Upper lobe of left lung (tissue), 6 donors: Measurements from ENCODE around the gene STX8. TPM values are rescaled to one million over a fixed set of nuclear protein-coding genes. Genes with fewer than 3 reads are reported as not detected.

Source experiments
- ATAC-seq, 2 donors: fragments of 200-7000 bp; cut with Tn5 transposase; one replicate each; pipeline ENCODE4 v1.9.1; 2022; ENCODE audit warnings: mild to moderate bottlenecking in 2 of 2, moderate library complexity in 2 of 2; ENCODE audit not compliant: low FRiP score in 2 of 2
- DNase-seq, 2 donors: peaks; one replicate each; pipeline ENCODE4 v3.0.0-alpha.2; 2019 to 2020
- H3K27ac ChIP-seq, 4 donors: fragments of 200-600 bp; sonication (generic); one replicate each; pipeline ENCODE4 v1.5.1; 2016 to 2019
- H3K27me3 ChIP-seq, 4 donors: fragments of 200-600 bp; sonication (generic); one replicate each; pipeline ENCODE4 v1.5.1; 2017 to 2019
- H3K36me3 ChIP-seq, 4 donors: fragments of 200-600 bp; sonication (generic); one replicate each; pipeline ENCODE4 v1.5.1; 2016 to 2019
- H3K4me1 ChIP-seq, 4 donors: fragments of 200-600 bp; sonication (generic); one replicate each; pipeline ENCODE4 v1.5.1; 2018 to 2019
- H3K4me3 ChIP-seq, 4 donors: fragments of 200-600 bp; sonication (generic); one replicate each; pipeline ENCODE4 v1.5.1; 2017 to 2019; ENCODE audit warnings: mild to moderate bottlenecking in 2 of 4, moderate library complexity in 1 of 4
- H3K9me3 ChIP-seq, 4 donors: fragments of 200-600 bp; sonication (generic); one replicate each; pipeline ENCODE4 v1.5.1; 2018 to 2019
- CTCF ChIP-seq, 6 experiments: fragments of 450-650 bp in 4 of 6; fragments of 200-600 bp in 2 of 6; sonication (generic) in 2 of 6; IDR thresholded peaks; one replicate each; pipeline ENCODE4 v1.5.1; 2016 to 2019; ENCODE audit warnings: antibody characterized with exemption in 6 of 6
- EP300 ChIP-seq, 4 donors: sonication (generic); formaldehyde crosslinking; IDR thresholded peaks; one replicate each; pipeline ENCODE4 v1.5.1; 2017; ENCODE audit warnings: antibody characterized with exemption in 4 of 4, control low read depth in 2 of 4
- POLR2A ChIP-seq, 4 donors: fragments of 450-650 bp; IDR thresholded peaks; one replicate each; pipeline ENCODE4 v1.5.1; 2016 to 2017; ENCODE audit warnings: antibody characterized with exemption in 4 of 4, mild to moderate bottlenecking in 2 of 4
- POLR2AphosphoS5 ChIP-seq, 2 donors: sonication (generic); formaldehyde crosslinking; IDR thresholded peaks; one replicate each; pipeline ENCODE4 v1.5.1; 2017; ENCODE audit warnings: antibody characterized with exemption in 2 of 2
- WGBS, 2 donors: methylation state at CpG; one replicate each; pipeline ENCODE4 v1.1.5; 2017 to 2018; 5-methylcytosine and 5-hydroxymethylcytosine counted together
- total RNA-seq, 6 donors: library from RNA; depleted of rRNA in 4 of 6; stranded (reverse); fragments of >200 nt in 4 of 6; gene quantifications; one replicate each; pipeline versions ENCODE4 v1.1.0 to v1.2.1, GENCODE V29; 2016 to 2021
- donor health status: DM: no; HTN: no; CAD: no; lungs with moderate emphysema.
- donor health status: DM: no; HTN: yes; CAD: no; lungs with severe emphysema.

Gene STX8
- total RNA-seq, 6 donors from 2014 or later: 39.2 to 138 (median 52.3) TPM

DNA sequence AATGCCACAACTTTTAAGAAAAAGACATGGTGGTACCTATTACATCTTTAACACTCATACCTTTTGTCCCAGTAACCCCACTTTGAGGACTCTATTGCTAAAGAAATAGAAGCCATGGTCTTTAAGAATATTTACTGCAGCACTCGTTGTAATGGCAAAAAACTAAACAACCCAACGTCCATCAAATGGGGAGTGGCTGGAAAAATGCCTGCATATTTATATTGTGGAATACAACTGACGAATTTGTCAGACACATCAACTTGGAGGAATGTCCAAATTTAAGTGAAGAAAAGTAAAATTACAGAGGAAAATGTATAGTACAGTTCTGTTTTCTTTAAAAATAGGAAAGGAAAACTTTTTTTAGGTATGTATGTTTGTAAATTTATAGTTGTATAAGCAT lies 47.8 kb downstream of the STX8 start:
- Histone ChIP-seq H3K36me3 (no peaks in the 10 kb centered on the region), H3K4me1 (no peaks in the 10 kb centered on the region), H3K4me3 (no peak overlapping the region), H3K27ac (no peak overlapping the region), H3K9me3 (no peaks in the 10 kb centered on the region), H3K27me3 (no peaks in the 10 kb centered on the region)
- no peak for ATAC-seq
- 50 to 52% methylated on average over 3 of the region's 3 CpGs for WGBS, 2 donors
- DNase-seq: no peak
- no peak for TF ChIP-seq EP300 (IDR thresholded peaks at IDR 0.05)
- no peak for TF ChIP-seq POLR2A (IDR thresholded peaks at IDR 0.05)
- no peak for TF ChIP-seq CTCF (IDR thresholded peaks at IDR 0.05)
- TF ChIP-seq POLR2AphosphoS5 (IDR thresholded peaks at IDR 0.05): no peak

- WGBS, 2 donors: 51 to 72% methylated on average over 4 of the region's 4 CpGs
- no peak for ATAC-seq
Measured at GRCh38 chr17:9522074-9522473, 53.5 kb downstream of the STX8 start.

GRCh38 chr17:9521062-9521461 lies 54.6 kb downstream of the STX8 start:
- no peak for TF ChIP-seq POLR2AphosphoS5 (IDR thresholded peaks at IDR 0.05)
- no peak for TF ChIP-seq EP300 (IDR thresholded peaks at IDR 0.05)
- no peak for TF ChIP-seq CTCF (IDR thresholded peaks at IDR 0.05)
- no peak for TF ChIP-seq POLR2A (IDR thresholded peaks at IDR 0.05)
- H3K4me3 ChIP-seq: no peak overlapping the region
- no peaks in the 10 kb centered on the region for H3K4me1 ChIP-seq
- ATAC-seq: peak in 1 of 2 donors; percentile 34
- no peak overlapping the region for H3K27ac ChIP-seq
- WGBS, 2 donors: 82 to 83% methylated on average over 4 of the region's 4 CpGs
- H3K9me3 ChIP-seq: no peaks in the 10 kb centered on the region
- no peaks in the 10 kb centered on the region for H3K27me3 ChIP-seq
- DNase-seq: no peak
- H3K36me3 ChIP-seq: no peaks in the 10 kb centered on the region

More at GRCh38 chr17:9522074-9522473, 53.5 kb downstream of the STX8 start:
- Histone ChIP-seq H3K27ac (no peak overlapping the region), H3K9me3 (no peaks in the 10 kb centered on the region), H3K36me3 (no peaks in the 10 kb centered on the region), H3K27me3 (no peaks in the 10 kb centered on the region), H3K4me3 (no peak overlapping the region), H3K4me1 (no peaks in the 10 kb centered on the region)
- TF ChIP-seq CTCF (IDR thresholded peaks at IDR 0.05): peak in 3 of 6 experiments; percentile 32 to 47 (median 44)
- TF ChIP-seq POLR2A (IDR thresholded peaks at IDR 0.05): no peak
- no peak for DNase-seq

DNA sequence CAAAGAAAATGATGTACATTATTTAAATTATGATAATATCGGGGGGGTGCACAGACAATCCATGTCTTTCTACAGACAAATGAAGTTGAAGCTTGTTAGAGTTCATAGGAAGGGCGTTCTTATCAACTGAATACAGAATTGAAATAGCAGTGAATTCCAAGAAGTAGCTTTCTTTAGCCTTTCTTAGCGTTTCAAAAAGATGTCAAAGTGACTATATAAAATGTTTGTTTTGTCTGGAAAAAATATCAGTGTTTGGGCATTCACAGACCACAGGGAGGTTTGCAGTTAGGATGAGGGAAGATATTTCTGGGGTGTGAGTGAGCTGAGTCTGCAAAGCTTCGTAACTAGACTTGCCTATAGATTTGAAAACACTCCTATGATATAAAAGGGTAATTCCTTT lies 55.0 kb downstream of the STX8 start:
- 72 to 88% methylated on average over 4 of the region's 4 CpGs for WGBS, 2 donors
- ATAC-seq: no peak
- DNase-seq: no peak

More for the DNA sequence above, 55.0 kb downstream of the STX8 start:
- H3K4me1 ChIP-seq: no peaks in the 10 kb centered on the region
- H3K27me3 ChIP-seq: no peaks in the 10 kb centered on the region
- TF ChIP-seq POLR2A (IDR thresholded peaks at IDR 0.05): no peak
- no peak for TF ChIP-seq CTCF (IDR thresholded peaks at IDR 0.05)
- TF ChIP-seq EP300 (IDR thresholded peaks at IDR 0.05): no peak
- no peak for TF ChIP-seq POLR2AphosphoS5 (IDR thresholded peaks at IDR 0.05)
- no peaks in the 10 kb centered on the region for H3K9me3 ChIP-seq
- no peak overlapping the region for H3K27ac ChIP-seq
- H3K36me3 ChIP-seq: no peaks in the 10 kb centered on the region
- H3K4me3 ChIP-seq: no peak overlapping the region
